DMS79 treated with DMSO at 0.1 percent for 48 hours (cell line): ENCODE data around the gene SNX13.
A peak's percentile ranks its signal among the peaks of the same experiment; 100 is the strongest.

ENCODE experiments used
- DNase-seq: peaks from one replicate; lab custom pipeline; 2025; lab: John Stamatoyannopoulos, UW

The SNX13 gene

GRCh38 chr7:17940302-17940883 is at the start of gene SNX13:
Gene SNX13 (minus strand): TSS chr7:17940494. CDS start chr7:17940295, 199 bp downstream.
- peak; percentile 90 for DNase-seq

GRCh38 chr7:17989546-17989945 is 49.3 kb upstream of the SNX13 start:
- DNase-seq = no peak

- no peak for DNase-seq
These were observed 48.6 kb upstream of the SNX13 start for GRCh38 chr7:17988858-17989257.

GRCh38 chr7:17988141-17988540 is 47.8 kb upstream of the SNX13 start:
- peak; percentile 91 for DNase-seq

- no peak for DNase-seq
These were observed 46.6 kb upstream of the SNX13 start for GRCh38 chr7:17986851-17987250.

- DNase-seq = no peak
These were observed 45.4 kb upstream of the SNX13 start for GRCh38 chr7:17985473-17986239.

GRCh38 chr7:17984288-17984687 is 44.0 kb upstream of the SNX13 start:
- DNase-seq = no peak

GRCh38 chr7:17983221-17984062 is 43.1 kb upstream of the SNX13 start:
- no peak for DNase-seq

- DNase-seq = no peak
These were observed 36.7 kb upstream of the SNX13 start for GRCh38 chr7:17976952-17977351.

- DNase-seq = peak; percentile 31
These were observed 31.1 kb upstream of the SNX13 start for GRCh38 chr7:17971411-17971810.

- no peak for DNase-seq
These were observed 28.8 kb upstream of the SNX13 start for GRCh38 chr7:17968791-17969715.

- DNase-seq = no peak
These were observed 26.4 kb upstream of the SNX13 start for GRCh38 chr7:17966706-17967105.

- DNase-seq = no peak
These were observed 25.3 kb upstream of the SNX13 start for GRCh38 chr7:17965603-17966002.

GRCh38 chr7:17963281-17963680 is 23.0 kb upstream of the SNX13 start:
- DNase-seq = no peak

- DNase-seq = no peak
These were observed 22.4 kb upstream of the SNX13 start for GRCh38 chr7:17962652-17963051.

GRCh38 chr7:17957871-17958270 is 17.6 kb upstream of the SNX13 start:
- no peak for DNase-seq

GRCh38 chr7:17952387-17952786 is 12.1 kb upstream of the SNX13 start:
- no peak for DNase-seq

GRCh38 chr7:17951742-17952254 is 11.5 kb upstream of the SNX13 start:
- DNase-seq = no peak

- DNase-seq = no peak
These were observed 8.4 kb upstream of the SNX13 start for GRCh38 chr7:17948526-17949238.

GRCh38 chr7:17947620-17948019 is 7.3 kb upstream of the SNX13 start:
- DNase-seq = no peak

GRCh38 chr7:17946591-17946990 is 6.3 kb upstream of the SNX13 start:
- DNase-seq = no peak
